Measurements from ENCODE around the gene TMPRSS3. TPM values are rescaled to one million over a fixed set of nuclear protein-coding genes. Genes with fewer than 3 reads are reported as not detected.
A peak's percentile ranks its signal among the peaks of the same experiment; 100 is the strongest.

The TMPRSS3 gene
- total RNA-seq, 5 donors from 2014 or later (not counting 1 experiment from before 2014, with no cell fraction given), result 1.2 to 2.4 (median 1.7) TPM

DNA sequence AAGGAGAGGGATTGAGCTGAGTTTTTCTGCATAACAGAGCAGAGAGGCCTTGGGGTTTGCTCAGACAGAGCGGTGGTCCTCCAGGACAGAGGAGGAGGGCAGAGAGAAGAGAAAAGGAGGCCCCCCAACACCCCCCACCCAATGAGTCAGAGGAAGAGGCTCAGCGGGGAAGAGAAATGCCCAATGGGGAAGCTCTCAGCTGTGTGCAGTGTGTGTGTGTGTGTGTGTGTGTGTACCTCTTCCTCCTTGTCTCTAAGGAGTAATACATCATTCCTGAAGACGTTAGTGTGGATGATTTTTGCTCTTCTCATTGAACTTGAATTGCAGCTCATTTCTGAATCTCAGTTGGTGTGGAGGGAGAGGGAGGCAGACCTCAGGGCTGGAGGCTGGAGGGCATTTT is 8.7 kb downstream of the TMPRSS3 start:
- no peak overlapping the region for H3K27ac ChIP-seq (ENCODE audit: low read length)
- H3K27ac Mint-ChIP-seq, result no peak overlapping the region
- no peaks in the 10 kb centered on the region for H3K36me3 ChIP-seq (ENCODE audit: control insufficient read depth in 2 of 2, extremely low read depth in 1 of 2, insufficient read depth in 1 of 2, low read length in 1 of 2)
- no peaks in the 10 kb centered on the region for H3K36me3 Mint-ChIP-seq
- peaks cover 37 to 77% (median 73%) of the 10 kb centered on the region in 3 donors for H3K4me1 Mint-ChIP-seq
- ChIA-PET POLR2A (interaction anchor here in 1 of 2 donors (0.6 to 0.7 kb wide), 2 partner anchors 302 to 463 kb away, joined by 3 read pairs; no protein-coding TSS in a partner anchor), CTCF (interaction anchor here in 1 of 2 donors (0.6 kb wide), 1 partner anchor 401 kb away, joined by 5 read pairs; no protein-coding TSS in a partner anchor)
- no peak overlapping the region for H3K4me3 ChIP-seq (ENCODE audit: control insufficient read depth in 1 of 2, extremely low read depth in 1 of 2, low read length in 1 of 2)
- H3K27me3 ChIP-seq (replicated peaks in 1 of 2; ENCODE audit: control insufficient read depth in 2 of 2, extremely low read depth in 1 of 2, insufficient read depth in 2 of 2, low read length in 1 of 2), result peaks cover 0 to 4% of the 10 kb centered on the region in 2 experiments
- no peaks in the 10 kb centered on the region for H3K27me3 Mint-ChIP-seq
- DNase-seq (no peak), ATAC-seq (replicated peaks in 1 of 4) (no peak)
- H3K9me3 ChIP-seq, result no peaks in the 10 kb centered on the region
- no CpG with 5 or more reads among the region's 3 CpGs for WGBS (ENCODE audit: insufficient coverage)
- H3K4me1 ChIP-seq (ENCODE audit: control insufficient read depth in 1 of 2, extremely low read depth in 1 of 2, insufficient read depth in 2 of 2, low read length in 2 of 2), result peaks cover 41% of the 10 kb centered on the region in 2 experiments
- no peak overlapping the region for H3K4me3 Mint-ChIP-seq
- H3K9me3 Mint-ChIP-seq, result peaks cover 0 to 6% (median 3%) of the 10 kb centered on the region in 3 donors

DNA sequence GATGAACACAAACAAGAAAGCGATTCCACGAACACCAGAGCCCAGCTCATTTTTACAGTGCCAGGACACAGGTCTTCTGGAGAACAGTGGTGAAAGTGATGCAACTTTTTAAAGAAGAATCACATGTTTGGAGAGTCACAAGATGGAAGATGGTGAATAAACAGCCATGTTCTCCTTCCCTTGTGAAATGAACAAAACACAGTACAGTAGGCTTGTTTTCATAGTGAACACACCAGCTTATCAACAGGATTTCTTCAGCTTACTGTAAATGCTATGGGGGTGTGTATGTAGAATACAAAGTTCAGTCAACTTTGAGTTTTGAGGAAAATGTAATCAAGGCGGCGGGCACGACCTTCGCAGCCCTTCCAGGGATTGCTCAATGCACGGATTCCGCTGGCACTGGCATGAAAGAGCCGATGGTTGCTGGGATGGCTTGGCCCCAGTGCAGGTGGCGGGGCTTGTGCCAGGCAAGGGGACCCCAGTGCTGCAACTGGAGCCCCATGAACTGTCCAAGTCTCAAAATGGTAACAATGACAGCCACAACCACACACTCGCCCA is 9.7 kb downstream of the TMPRSS3 start:
- Mint-ChIP-seq H3K4me3 (no peak overlapping the region), H3K36me3 (peaks cover 8% of the 10 kb centered on the region), H3K4me1 (peaks cover 33 to 69% (median 68%) of the 10 kb centered on the region in 3 donors), H3K27me3 (no peaks in the 10 kb centered on the region), H3K9me3 (peaks cover 4 to 13% (median 8%) of the 10 kb centered on the region in 3 donors), H3K27ac (no peak overlapping the region)
- no peaks in the 10 kb centered on the region for H3K36me3 ChIP-seq (ENCODE audit: control insufficient read depth in 2 of 2, extremely low read depth in 1 of 2, insufficient read depth in 1 of 2, low read length in 1 of 2)
- DNase-seq (no peak), ATAC-seq (replicated peaks in 1 of 4) (no peak)
- POLR2A ChIA-PET, result no interaction called here
- H3K27me3 ChIP-seq (replicated peaks in 1 of 2; ENCODE audit: control insufficient read depth in 2 of 2, extremely low read depth in 1 of 2, insufficient read depth in 2 of 2, low read length in 1 of 2), result peaks cover 0 to 4% of the 10 kb centered on the region in 2 experiments
- H3K27ac ChIP-seq (ENCODE audit: low read length), result no peak overlapping the region
- H3K9me3 ChIP-seq, result no peaks in the 10 kb centered on the region
- peaks cover 31 to 38% of the 10 kb centered on the region in 2 experiments for H3K4me1 ChIP-seq (ENCODE audit: control insufficient read depth in 1 of 2, extremely low read depth in 1 of 2, insufficient read depth in 2 of 2, low read length in 2 of 2)
- CTCF ChIA-PET, result interaction anchor here in 1 of 2 donors (0.7 kb wide), 1 partner anchor 275 kb away, joined by 3 read pairs; no protein-coding TSS in a partner anchor
- H3K4me3 ChIP-seq (ENCODE audit: control insufficient read depth in 1 of 2, extremely low read depth in 1 of 2, low read length in 1 of 2), result no peak overlapping the region
- 96% methylated on average over 7 of the region's 11 CpGs for WGBS (ENCODE audit: insufficient coverage)

DNA sequence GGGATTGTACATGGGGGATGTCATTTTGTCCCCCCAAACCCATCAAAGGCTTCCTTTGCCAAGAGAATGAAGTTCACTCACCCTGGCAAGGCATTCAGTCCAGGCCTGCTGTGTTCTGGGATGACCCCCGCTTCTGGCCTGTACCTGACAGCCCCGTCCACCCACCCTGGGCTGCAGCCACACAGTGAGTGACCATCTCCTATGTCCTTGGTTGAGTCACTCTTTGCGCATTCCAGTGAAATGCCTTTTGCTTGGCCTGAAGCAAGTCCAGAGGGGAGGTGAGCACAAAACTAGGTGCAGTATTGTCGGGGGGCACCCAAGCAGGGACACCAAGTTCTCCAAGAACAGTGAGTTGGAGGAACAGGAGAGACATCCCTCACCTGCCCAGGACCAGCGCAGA is 10.2 kb downstream of the TMPRSS3 start:
- H3K36me3 Mint-ChIP-seq, result peaks cover 8% of the 10 kb centered on the region
- no peaks in the 10 kb centered on the region for H3K36me3 ChIP-seq (ENCODE audit: control insufficient read depth in 2 of 2, extremely low read depth in 1 of 2, insufficient read depth in 1 of 2, low read length in 1 of 2)
- no peak for DNase-seq
- H3K27ac Mint-ChIP-seq, result peak overlapping the region in 1 of 2 donors; percentile 44
- ChIA-PET POLR2A (no interaction called here), CTCF (no interaction called here)
- no peak overlapping the region for H3K4me3 Mint-ChIP-seq
- H3K27me3 ChIP-seq (replicated peaks in 1 of 2; ENCODE audit: control insufficient read depth in 2 of 2, extremely low read depth in 1 of 2, insufficient read depth in 2 of 2, low read length in 1 of 2), result peaks cover 0 to 4% of the 10 kb centered on the region in 2 experiments
- peaks cover 4 to 13% (median 8%) of the 10 kb centered on the region in 3 donors for H3K9me3 Mint-ChIP-seq
- peaks cover 29 to 38% of the 10 kb centered on the region in 2 experiments for H3K4me1 ChIP-seq (ENCODE audit: control insufficient read depth in 1 of 2, extremely low read depth in 1 of 2, insufficient read depth in 2 of 2, low read length in 2 of 2)
- no peaks in the 10 kb centered on the region for H3K9me3 ChIP-seq
- peaks cover 30 to 64% (median 63%) of the 10 kb centered on the region in 3 donors for H3K4me1 Mint-ChIP-seq
- WGBS (ENCODE audit: insufficient coverage), result 94% methylated on average over 3 of the region's 5 CpGs
- ATAC-seq (replicated peaks in 1 of 4), result no peak
- H3K27me3 Mint-ChIP-seq, result no peaks in the 10 kb centered on the region
- no peak overlapping the region for H3K4me3 ChIP-seq (ENCODE audit: control insufficient read depth in 1 of 2, extremely low read depth in 1 of 2, low read length in 1 of 2)
- H3K27ac ChIP-seq (ENCODE audit: low read length), result no peak overlapping the region

DNA sequence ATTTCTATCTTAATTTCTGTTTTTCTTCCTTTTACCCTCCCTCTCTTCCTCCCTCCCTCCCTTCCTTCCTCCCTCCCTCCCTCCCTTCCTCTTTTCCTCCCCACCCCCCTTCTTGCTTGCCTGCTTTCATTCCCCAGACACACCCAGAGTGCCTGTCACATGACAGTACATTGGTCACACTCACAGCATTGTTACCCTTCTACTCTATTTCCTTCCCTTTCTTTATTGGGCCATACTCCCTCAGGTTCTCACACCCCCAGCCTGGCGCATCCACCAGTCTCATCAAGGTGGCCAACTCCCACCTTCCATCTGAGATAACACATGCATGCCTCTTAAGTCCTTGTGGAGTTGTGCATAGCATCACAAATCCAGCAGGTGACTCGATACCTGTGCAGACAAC is 10.9 kb downstream of the TMPRSS3 start:
- Mint-ChIP-seq H3K27me3 (no peaks in the 10 kb centered on the region), H3K36me3 (peaks cover 8% of the 10 kb centered on the region), H3K4me3 (peak overlapping the region in 1 of 3 donors; percentile 60), H3K27ac (peak overlapping the region; percentile 36 to 85), H3K4me1 (peaks cover 25 to 59% (median 56%) of the 10 kb centered on the region in 3 donors), H3K9me3 (peaks cover 4 to 13% (median 8%) of the 10 kb centered on the region in 3 donors)
- CTCF ChIA-PET, result no interaction called here
- ATAC-seq (replicated peaks in 1 of 4) (no peak), DNase-seq (no peak)
- H3K36me3 ChIP-seq (ENCODE audit: control insufficient read depth in 2 of 2, extremely low read depth in 1 of 2, insufficient read depth in 1 of 2, low read length in 1 of 2), result no peaks in the 10 kb centered on the region
- H3K27me3 ChIP-seq (replicated peaks in 1 of 2; ENCODE audit: control insufficient read depth in 2 of 2, extremely low read depth in 1 of 2, insufficient read depth in 2 of 2, low read length in 1 of 2), result peaks cover 0 to 4% of the 10 kb centered on the region in 2 experiments
- H3K9me3 ChIP-seq, result no peaks in the 10 kb centered on the region
- POLR2A ChIA-PET, result no interaction called here
- H3K27ac ChIP-seq (ENCODE audit: low read length), result no peak overlapping the region
- peaks cover 24 to 36% of the 10 kb centered on the region in 2 experiments for H3K4me1 ChIP-seq (ENCODE audit: control insufficient read depth in 1 of 2, extremely low read depth in 1 of 2, insufficient read depth in 2 of 2, low read length in 2 of 2)
- no peak overlapping the region for H3K4me3 ChIP-seq (ENCODE audit: control insufficient read depth in 1 of 2, extremely low read depth in 1 of 2, low read length in 1 of 2)
- WGBS (ENCODE audit: insufficient coverage), result 80% methylated on average over 1 of the region's 2 CpGs

DNA sequence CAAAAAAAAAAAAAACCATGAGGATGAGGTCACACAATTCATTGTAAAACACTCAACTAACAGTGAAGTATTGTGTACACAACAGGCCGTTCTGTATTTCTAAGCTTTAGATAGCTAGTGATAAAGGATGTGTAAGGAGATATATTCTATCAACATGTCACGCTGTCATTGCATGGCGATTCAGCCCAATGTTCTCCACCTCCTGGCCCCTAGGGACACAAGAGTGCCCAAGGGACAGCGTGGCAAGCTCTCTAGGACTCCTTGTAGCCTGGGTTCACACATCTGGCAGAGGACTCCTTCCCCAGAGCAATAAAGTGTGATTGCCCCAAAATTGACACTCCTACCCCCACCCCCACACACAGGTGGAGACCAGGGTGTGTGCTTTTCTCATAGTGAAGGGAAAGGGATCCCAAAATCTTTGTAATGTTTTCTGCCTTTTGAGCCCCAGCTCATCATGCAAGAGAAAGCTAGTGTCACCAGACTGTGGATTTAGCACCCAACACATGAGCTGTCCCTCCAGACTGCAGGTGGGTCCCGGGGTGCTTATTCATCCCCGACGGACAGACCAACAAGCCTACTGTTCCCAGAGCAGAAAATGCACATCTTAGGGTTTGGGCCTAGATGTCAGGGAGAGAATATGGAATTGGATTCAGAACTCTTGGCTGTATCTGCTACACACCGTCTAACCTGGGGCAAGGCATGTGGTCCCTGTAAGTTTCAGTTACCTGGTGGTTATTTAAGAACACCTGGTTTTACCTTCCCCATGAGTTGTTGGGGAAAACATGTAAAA is 11.5 kb downstream of the TMPRSS3 start:
- Mint-ChIP-seq H3K4me3 (no peak overlapping the region), H3K4me1 (peaks cover 19 to 53% (median 50%) of the 10 kb centered on the region in 3 donors), H3K36me3 (peaks cover 8% of the 10 kb centered on the region), H3K27me3 (no peaks in the 10 kb centered on the region), H3K27ac (peak overlapping the region in 1 of 2 donors; percentile 85), H3K9me3 (peaks cover 4 to 13% (median 8%) of the 10 kb centered on the region in 3 donors)
- WGBS (ENCODE audit: insufficient coverage), result 97% methylated on average over 6 of the region's 8 CpGs
- no peak overlapping the region for H3K27ac ChIP-seq (ENCODE audit: low read length)
- H3K27me3 ChIP-seq (replicated peaks in 1 of 2; ENCODE audit: control insufficient read depth in 2 of 2, extremely low read depth in 1 of 2, insufficient read depth in 2 of 2, low read length in 1 of 2), result peaks cover 0 to 4% of the 10 kb centered on the region in 2 experiments
- DNase-seq (no peak), ATAC-seq (replicated peaks in 1 of 4) (no peak)
- no peaks in the 10 kb centered on the region for H3K36me3 ChIP-seq (ENCODE audit: control insufficient read depth in 2 of 2, extremely low read depth in 1 of 2, insufficient read depth in 1 of 2, low read length in 1 of 2)
- CTCF ChIA-PET, result no interaction called here
- no peak overlapping the region for H3K4me3 ChIP-seq (ENCODE audit: control insufficient read depth in 1 of 2, extremely low read depth in 1 of 2, low read length in 1 of 2)
- H3K9me3 ChIP-seq, result no peaks in the 10 kb centered on the region
- POLR2A ChIA-PET, result no interaction called here
- peaks cover 18 to 29% of the 10 kb centered on the region in 2 experiments for H3K4me1 ChIP-seq (ENCODE audit: control insufficient read depth in 1 of 2, extremely low read depth in 1 of 2, insufficient read depth in 2 of 2, low read length in 2 of 2)

DNA sequence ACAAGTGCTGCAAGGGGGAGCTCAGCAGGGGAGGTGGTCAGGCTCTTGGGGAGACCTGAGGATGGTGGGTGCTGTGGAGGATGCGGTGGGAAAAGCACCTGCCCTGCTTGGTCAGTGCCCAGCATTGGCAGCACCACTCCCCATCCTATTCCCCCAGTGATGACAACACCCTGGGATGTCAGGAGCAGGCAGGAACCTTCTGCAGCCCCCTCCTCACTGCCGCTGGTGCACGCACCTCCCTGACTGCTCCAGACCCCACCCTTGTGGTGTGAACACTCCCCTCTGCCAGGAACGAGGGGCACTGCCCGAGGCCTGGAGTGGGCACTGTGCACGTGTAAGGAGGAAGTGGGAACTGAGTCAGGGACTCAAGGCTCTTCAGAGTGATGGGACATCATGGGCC is 12.5 kb downstream of the TMPRSS3 start:
- Mint-ChIP-seq H3K4me1 (peaks cover 11 to 43% (median 40%) of the 10 kb centered on the region in 3 donors), H3K27ac (no peak overlapping the region), H3K4me3 (no peak overlapping the region), H3K9me3 (peaks cover 4 to 13% (median 8%) of the 10 kb centered on the region in 3 donors), H3K36me3 (peaks cover 8% of the 10 kb centered on the region), H3K27me3 (no peaks in the 10 kb centered on the region)
- no peaks in the 10 kb centered on the region for H3K36me3 ChIP-seq (ENCODE audit: control insufficient read depth in 2 of 2, extremely low read depth in 1 of 2, insufficient read depth in 1 of 2, low read length in 1 of 2)
- H3K27me3 ChIP-seq (replicated peaks in 1 of 2; ENCODE audit: control insufficient read depth in 2 of 2, extremely low read depth in 1 of 2, insufficient read depth in 2 of 2, low read length in 1 of 2), result peaks cover 0 to 4% of the 10 kb centered on the region in 2 experiments
- no peak overlapping the region for H3K4me3 ChIP-seq (ENCODE audit: control insufficient read depth in 1 of 2, extremely low read depth in 1 of 2, low read length in 1 of 2)
- ATAC-seq (replicated peaks in 1 of 4) (no peak), DNase-seq (no peak)
- H3K27ac ChIP-seq (ENCODE audit: low read length), result no peak overlapping the region
- 73% methylated on average over 2 of the region's 6 CpGs for WGBS (ENCODE audit: insufficient coverage)
- peaks cover 17 to 20% of the 10 kb centered on the region in 2 experiments for H3K4me1 ChIP-seq (ENCODE audit: control insufficient read depth in 1 of 2, extremely low read depth in 1 of 2, insufficient read depth in 2 of 2, low read length in 2 of 2)
- no peaks in the 10 kb centered on the region for H3K9me3 ChIP-seq
- POLR2A ChIA-PET, result no interaction called here
- CTCF ChIA-PET, result no interaction called here
